GM18499 (cell line): ENCODE data around the gene RAB22A.
"Not testable (repeated sequence)": the region's sequence is repeated elsewhere in the genome, so short reads cannot be mapped to it uniquely, and the experiment has no call there.

Source experiments
- ATAC-seq: cut with Tn5 transposase; IDR thresholded peaks from one replicate; pipeline ENCODE4 v1.9.1; 2021; ENCODE audit warnings: moderate number of reproducible peaks; ENCODE audit not compliant: insufficient read depth, unreplicated experiment

The RAB22A gene

GRCh38 chr20:58340853-58341252, 31.3 kb downstream of the RAB22A start:
- no peak for ATAC-seq

DNA sequence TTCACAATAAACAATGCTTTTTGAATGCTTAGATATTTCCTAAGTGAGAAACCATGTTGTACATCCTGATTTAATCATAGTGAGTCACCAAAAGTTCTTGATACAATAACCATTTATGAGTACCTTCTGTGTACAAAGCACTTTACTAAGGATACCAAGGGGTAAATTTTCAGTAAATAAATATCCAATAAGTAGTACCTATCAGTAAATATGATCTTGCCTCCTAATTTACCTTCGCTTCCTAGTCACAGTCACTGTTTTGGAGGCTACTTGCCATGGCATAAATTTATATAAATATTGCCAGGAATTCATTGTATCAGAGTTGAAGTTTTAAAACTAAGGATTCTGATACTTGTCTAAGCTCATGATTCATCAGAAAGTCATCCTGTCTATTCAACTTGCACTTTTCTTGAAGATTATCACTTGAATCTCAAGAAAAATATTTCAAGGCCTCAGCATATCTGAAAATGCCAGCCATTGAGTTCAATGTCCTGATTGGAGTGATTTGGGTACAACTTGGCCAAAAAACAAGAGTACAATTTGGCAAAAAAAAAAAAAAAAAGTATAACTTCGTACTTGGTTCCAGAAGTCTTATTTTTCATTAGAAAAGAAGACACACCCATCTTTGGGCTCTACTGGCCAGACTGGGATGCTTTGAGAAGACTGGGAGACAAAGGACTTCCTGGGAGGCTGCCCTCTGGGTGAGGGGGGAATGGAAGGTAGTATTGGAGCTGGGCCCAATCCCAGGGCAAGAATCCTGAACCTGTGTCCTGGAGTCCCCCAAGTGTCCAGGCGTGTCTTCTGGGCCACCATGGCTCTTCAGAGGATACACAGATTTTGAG, 32.8 kb downstream of the RAB22A start:
- ATAC-seq: no peak

DNA sequence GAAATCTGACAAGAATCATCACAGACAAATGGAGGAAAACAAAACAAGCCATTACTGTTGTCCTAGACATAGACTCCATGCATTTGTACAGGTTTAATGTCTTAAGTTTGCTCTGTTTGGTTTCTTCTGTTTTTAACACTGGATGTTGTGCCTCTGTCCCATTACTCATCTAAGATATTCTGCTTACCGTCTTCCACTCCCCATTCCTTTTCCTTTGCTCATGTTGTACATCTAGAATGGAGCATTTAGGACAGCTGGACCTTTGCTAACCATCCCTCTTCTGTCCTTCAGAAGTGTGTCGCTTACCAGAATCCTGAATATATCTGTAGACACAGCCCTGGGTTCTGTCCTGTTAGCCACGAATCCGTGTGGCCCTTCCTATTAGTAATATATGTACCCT, 35.2 kb downstream of the RAB22A start:
- no peak for ATAC-seq

DNA sequence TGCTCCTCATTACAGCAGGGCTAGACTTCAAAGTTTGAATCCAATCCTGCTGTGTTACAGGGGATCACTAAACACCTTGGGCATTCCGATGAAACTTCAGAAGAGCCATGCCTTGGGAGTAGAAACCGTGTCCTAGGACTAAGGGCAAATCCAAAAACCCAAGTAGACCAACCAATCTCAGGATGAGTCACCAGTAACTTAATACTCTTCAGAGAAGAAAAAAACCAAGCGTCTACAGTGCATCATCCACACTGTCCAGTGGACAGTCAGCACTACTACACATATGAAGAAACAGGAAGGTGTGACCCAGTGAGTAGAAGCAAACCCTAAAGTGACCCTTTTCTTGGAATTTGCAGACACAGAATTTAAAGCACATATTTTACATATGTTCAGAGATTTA, 40.1 kb downstream of the RAB22A start:
- ATAC-seq: no peak

DNA sequence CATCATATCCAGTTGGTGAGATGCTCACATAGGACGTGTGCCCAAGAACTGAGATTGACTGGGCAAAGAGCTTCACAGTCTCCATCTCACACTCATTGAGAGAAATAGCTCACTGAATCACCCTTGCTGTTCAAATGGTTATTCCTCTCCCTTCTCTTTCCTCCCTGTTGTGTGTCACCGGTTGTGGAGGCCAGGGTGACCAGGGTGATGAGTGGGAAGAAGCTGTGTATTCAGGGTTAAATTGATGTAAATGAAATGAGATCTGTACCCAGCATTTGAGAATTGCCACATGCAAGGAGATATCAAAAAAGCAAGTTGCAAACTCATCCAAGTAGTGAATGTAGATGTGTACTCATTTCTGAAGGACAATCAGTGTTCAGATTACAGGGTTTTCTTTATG, 43.0 kb downstream of the RAB22A start:
- ATAC-seq: no peak

- ATAC-seq: no peak
Measured at GRCh38 chr20:58359441-58359840, 49.9 kb downstream of the RAB22A start.

GRCh38 chr20:58360936-58361335, 51.4 kb downstream of the RAB22A start:
- no peak for ATAC-seq

DNA sequence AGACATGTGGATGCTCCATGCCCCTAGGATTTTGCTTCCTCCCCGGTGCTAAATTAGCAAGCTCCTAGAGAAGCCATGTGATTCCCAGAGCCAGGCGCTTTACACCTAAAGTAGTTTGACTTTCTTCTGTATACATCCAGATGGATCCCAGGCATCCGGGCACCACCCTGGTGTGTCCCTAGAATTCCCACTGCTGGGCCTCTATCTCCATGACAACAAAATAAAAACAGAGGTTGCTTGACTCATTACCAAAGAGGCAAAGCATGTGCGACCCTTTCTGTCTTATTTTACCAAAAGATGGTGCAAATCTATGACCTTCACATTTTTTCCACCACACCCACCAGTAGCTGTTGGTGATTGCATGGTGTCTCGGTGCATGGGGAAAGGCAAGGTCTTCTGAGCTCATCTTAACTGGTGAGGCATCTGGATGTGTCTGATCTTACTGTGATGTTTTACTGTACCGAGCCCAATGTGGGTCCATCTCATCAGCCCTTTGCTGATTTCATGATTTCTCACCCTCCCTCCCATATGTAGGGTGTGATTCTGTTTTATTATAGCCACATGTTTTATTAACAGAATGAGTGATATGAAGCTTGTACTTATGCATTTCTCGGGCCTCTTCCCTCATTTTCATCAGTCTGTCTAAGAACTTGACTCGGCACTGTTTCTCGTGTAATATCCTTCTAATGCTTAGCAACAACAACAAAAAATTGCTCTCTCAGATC, 52.1 kb downstream of the RAB22A start:
- no peak for ATAC-seq

DNA sequence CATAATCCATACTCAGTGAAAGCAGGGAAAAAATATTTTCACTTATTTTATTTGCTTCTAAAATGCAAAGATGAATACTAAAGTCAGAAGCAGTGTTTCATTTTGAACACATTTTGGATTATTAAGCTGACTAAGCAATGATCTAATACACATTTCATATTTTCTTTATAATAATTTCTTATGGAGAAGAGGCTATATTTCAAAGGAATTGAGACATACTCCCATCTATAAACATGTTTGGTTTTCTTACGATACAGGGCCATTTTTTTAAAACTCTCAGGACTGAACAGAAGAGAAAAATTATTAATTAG, 52.6 kb downstream of the RAB22A start:
- ATAC-seq: no peak

DNA sequence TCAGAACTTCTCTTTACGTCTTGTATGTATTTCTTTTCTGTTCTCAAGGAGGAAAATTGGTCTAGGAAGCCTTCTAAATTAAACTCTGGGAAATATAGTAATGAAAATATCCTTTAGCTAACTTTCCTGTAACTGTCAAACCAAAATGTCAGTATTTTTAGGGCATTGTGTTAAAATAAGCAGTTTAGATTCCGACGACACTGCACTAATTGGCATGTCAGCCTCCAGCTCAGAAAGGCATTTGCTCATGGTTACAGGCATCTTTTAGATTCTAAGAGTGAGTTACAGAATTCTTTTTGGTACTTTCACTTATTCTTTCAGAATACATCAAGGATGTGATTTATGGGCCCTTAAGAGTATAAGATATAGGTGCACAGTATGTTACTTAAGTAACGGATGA, 53.5 kb downstream of the RAB22A start:
- ATAC-seq: no peak

DNA sequence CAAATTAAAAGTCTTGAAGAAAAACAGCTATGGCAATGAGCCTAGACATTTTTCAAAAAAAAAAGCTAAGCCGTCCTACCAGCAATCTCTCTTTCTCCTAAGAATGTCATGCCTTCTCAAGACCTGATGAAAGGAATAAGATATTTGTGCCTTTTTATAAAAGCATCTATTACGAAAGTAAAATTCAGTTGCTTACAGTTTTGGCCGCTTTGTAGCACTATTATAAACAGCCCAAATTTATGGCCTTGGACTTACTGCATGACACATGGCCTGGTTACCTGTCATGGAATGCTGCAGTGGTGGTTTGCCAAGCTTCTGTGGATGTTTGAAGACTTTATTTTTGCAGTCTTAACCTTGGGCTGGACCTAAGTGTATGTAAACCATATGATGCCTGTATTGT, 57.4 kb downstream of the RAB22A start:
- no peak for ATAC-seq

DNA sequence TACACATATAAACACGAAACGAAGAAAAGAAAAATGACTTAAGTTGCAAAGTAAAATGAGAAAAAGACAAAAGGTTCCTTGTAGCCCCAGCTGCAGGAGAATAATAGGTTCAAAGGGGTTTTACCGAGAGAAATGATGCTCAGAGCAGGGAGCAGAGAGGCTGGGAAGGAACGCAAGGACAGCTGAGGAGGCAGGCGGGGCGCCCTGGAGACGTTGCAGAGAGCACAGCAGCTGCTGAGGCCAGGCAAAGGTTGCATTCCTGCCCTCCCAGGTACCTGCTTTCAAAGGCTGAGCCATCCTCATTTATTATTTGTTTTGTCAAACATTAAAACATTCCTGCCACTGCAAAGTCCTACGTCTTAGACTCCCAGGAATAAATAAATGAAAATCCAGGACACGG, 63.3 kb downstream of the RAB22A start:
- no peak for ATAC-seq

DNA sequence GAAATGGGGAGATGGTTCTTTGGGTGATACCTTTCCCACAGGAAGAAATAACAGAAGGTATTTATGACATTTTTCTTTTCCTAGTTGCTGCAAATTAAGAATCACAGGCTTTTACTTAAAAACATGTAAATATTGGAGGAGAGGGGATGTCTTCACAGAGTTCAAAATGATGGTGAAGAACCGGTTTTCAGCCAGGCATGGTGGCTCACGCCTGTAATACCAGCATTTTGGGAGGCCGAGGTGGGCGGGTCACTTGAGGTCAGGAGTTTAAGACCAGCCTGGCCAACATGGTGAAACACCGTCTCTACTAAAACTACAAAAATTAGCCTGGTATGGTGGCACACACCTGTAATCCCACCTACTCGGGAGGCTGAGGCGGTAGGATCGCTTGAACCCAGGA, 63.8 kb downstream of the RAB22A start:
- not testable (repeated sequence) for ATAC-seq

DNA sequence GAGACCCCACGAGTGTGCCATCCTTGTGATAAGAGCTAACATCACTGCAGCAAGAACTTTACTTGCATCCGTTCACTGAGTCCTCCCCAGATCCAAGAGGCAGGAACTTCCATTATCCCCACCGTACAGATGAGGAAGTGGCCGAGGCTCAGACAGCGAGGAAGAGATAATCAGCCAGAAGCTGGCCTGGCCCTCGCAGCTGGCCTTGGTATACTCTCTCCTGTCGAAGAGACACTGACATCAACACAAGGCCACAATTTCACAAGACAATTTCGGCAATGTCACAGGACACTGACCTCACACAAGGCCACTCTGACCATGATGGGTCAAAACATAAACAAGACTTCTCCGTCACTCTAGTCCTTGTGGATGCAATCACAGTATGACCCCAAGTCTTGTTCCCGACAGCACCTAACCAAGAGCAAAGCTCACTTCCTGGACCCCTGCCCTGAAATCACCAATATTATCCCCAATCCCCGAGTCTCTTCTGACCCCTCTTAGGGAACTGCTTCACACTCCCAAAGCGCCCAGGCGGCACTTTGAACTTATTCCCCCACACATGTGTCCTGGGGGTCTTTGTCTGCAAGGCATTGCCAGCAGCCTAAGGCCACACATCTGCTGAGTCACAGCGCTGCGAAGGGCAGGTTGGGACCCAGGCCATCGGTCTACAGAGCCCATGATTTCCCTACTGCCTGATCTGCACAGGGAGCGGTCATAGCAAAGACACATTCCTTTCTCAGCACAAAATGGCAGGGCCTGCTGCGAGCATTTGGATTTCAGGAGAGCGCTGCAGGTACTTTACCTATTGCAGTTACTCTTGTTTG, 64.7 kb downstream of the RAB22A start:
- ATAC-seq: no peak

GRCh38 chr20:58374906-58375758, 65.6 kb downstream of the RAB22A start:
- no peak for ATAC-seq

DNA sequence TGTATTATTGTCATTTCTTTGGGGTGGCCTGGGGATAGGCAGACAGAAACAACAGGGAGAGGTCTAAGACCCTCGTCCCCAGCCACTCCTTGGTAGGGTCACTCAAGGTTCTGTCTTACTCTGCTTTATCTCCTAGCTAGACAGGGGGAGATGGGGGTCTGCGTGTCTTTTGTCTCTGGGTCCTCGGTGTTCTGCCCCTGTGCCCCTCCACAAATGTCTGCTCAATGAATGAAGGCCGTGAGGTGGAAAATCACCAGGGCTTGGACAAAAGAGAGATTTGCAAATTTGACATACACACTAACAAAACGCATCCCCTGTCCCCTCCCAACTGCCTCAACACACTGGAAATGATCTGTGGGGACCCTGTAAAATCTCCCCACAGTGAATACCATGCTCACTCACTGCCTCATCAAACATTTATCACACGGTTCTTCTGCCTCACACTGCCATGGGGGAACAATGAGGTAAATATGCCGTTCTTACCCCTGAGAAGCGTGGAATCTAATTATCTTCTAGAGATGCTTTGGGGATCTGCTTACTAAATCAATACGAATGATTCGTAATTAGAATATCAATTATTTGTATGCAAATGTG, 66.3 kb downstream of the RAB22A start:
- ATAC-seq: no peak

DNA sequence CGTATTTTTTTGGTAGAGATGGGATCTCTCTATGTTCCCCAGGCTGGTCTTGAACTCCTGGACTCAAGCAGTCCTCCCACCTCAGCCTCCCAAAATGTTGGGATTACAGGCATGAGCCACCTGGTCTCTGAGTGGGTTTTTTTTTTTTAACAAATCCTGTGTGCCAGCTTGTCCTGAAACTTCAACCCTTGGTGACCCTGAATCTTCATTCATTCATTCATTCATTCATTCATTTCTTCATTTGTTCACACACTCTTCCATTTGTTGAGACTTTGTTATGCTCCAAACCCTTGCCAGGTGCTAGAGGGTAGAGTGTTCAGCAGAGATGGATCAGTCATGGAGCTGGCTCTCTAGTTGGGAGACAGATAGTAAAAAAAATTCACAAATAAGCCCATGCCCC, 67.5 kb downstream of the RAB22A start:
- ATAC-seq: no peak

GRCh38 chr20:58377766-58378401, 68.4 kb downstream of the RAB22A start:
- ATAC-seq: no peak

- no peak for ATAC-seq
Measured at GRCh38 chr20:58378704-58379103, 69.2 kb downstream of the RAB22A start.
